WERI-Rb-1 (cell line): ENCODE measurements around the gene SEC16B.

Source experiments
- DNase-seq: peaks from one replicate; pipeline ENCODE4 v3.0.0-alpha.2; 2020
- H3K27ac ChIP-seq: fragments of 250-450 bp; sonication (Bioruptor Pico); 2 replicates; pipeline ENCODE4 v1.5.1; 2020; ENCODE audit warnings: mild to moderate bottlenecking, moderate library complexity
- H3K27me3 ChIP-seq: fragments of 250-450 bp; sonication (Bioruptor Pico); 2 replicates; pipeline ENCODE4 v1.5.1; 2021; ENCODE audit warnings: mild to moderate bottlenecking, low read depth, moderate library complexity; ENCODE audit not compliant: insufficient read depth, severe bottlenecking
- H3K36me3 ChIP-seq: fragments of 250-450 bp; sonication (Bioruptor Pico); 2 replicates; pipeline ENCODE4 v1.5.1; 2020; ENCODE audit warnings: mild to moderate bottlenecking, moderate library complexity
- H3K4me3 ChIP-seq: 2 replicates; pipeline ENCODE4 v1.5.1; 2011; ENCODE audit warnings: low read depth, mild to moderate bottlenecking, control low read depth, low read length
- H3K9me3 ChIP-seq: fragments of 250-450 bp; sonication (Bioruptor Pico); 2 replicates; pipeline ENCODE4 v1.5.1; 2021; ENCODE audit warnings: mild to moderate bottlenecking, moderate library complexity; ENCODE audit not compliant: severe bottlenecking
- TF ChIP-seq, protein P1 (sequence below): IDR thresholded peaks from 2 replicates; pipeline ENCODE4 v1.5.1; 2011; ENCODE audit warnings: low read depth, mild to moderate bottlenecking, control low read depth, inconsistent platforms, low read length

SEC16B gene

DNA sequence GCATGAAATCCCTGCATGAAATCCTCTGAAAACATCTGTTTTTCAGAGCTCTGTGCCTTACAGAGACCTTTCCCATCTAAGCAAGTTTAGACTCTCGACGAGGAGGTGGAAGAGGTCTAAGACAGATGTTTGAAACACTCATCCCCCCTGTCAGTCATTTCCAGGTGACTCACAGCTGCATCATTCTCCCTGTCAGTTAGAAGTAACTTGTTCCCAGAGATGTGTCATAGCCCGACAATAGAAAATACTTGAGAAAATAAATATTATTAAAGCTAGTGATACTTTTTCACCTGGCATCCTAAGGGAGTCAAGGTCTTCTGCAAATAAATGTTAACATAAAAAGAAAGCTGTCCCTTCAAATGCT is 41.6 kb upstream of the SEC16B start:
- TF ChIP-seq, protein P1, sequence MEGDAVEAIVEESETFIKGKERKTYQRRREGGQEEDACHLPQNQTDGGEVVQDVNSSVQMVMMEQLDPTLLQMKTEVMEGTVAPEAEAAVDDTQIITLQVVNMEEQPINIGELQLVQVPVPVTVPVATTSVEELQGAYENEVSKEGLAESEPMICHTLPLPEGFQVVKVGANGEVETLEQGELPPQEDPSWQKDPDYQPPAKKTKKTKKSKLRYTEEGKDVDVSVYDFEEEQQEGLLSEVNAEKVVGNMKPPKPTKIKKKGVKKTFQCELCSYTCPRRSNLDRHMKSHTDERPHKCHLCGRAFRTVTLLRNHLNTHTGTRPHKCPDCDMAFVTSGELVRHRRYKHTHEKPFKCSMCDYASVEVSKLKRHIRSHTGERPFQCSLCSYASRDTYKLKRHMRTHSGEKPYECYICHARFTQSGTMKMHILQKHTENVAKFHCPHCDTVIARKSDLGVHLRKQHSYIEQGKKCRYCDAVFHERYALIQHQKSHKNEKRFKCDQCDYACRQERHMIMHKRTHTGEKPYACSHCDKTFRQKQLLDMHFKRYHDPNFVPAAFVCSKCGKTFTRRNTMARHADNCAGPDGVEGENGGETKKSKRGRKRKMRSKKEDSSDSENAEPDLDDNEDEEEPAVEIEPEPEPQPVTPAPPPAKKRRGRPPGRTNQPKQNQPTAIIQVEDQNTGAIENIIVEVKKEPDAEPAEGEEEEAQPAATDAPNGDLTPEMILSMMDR = no peak
- no peak overlapping the region for H3K4me3 ChIP-seq
- no peaks in the 10 kb centered on the region for H3K36me3 ChIP-seq
- no peaks in the 10 kb centered on the region for H3K27me3 ChIP-seq
- H3K9me3 ChIP-seq = no peaks in the 10 kb centered on the region
- H3K27ac ChIP-seq = no peak overlapping the region
- no peak for DNase-seq

GRCh38 chr1:178010674-178011464 is 41.0 kb upstream of the SEC16B start:
- H3K27ac ChIP-seq = no peak overlapping the region
- TF ChIP-seq, protein P1 = no peak
- no peak overlapping the region for H3K4me3 ChIP-seq
- no peaks in the 10 kb centered on the region for H3K36me3 ChIP-seq
- DNase-seq = no peak
- no peaks in the 10 kb centered on the region for H3K9me3 ChIP-seq
- no peaks in the 10 kb centered on the region for H3K27me3 ChIP-seq

GRCh38 chr1:178006043-178006442 is 36.2 kb upstream of the SEC16B start:
- Histone ChIP-seq H3K36me3 (no peaks in the 10 kb centered on the region), H3K27me3 (no peaks in the 10 kb centered on the region), H3K27ac (no peak overlapping the region), H3K4me3 (no peak overlapping the region), H3K9me3 (no peaks in the 10 kb centered on the region)
- DNase-seq = no peak
- TF ChIP-seq, protein P1 = no peak

GRCh38 chr1:178005450-178005849 is 35.6 kb upstream of the SEC16B start:
- H3K27me3 ChIP-seq = no peaks in the 10 kb centered on the region
- H3K9me3 ChIP-seq = no peaks in the 10 kb centered on the region
- H3K36me3 ChIP-seq = no peaks in the 10 kb centered on the region
- no peak overlapping the region for H3K4me3 ChIP-seq
- DNase-seq = no peak
- no peak overlapping the region for H3K27ac ChIP-seq
- TF ChIP-seq, protein P1 = no peak

GRCh38 chr1:178004926-178005391 is 35.1 kb upstream of the SEC16B start:
- no peaks in the 10 kb centered on the region for H3K27me3 ChIP-seq
- TF ChIP-seq, protein P1 = no peak
- no peaks in the 10 kb centered on the region for H3K36me3 ChIP-seq
- H3K27ac ChIP-seq = no peak overlapping the region
- DNase-seq = no peak
- H3K4me3 ChIP-seq = no peak overlapping the region
- H3K9me3 ChIP-seq = no peaks in the 10 kb centered on the region
